HG03196 (cell line): ENCODE measurements around the gene C1orf74.

Source experiments
- ATAC-seq: cut with Tn5 transposase; IDR thresholded peaks from one replicate; pipeline ENCODE4 v1.9.1; 2021; ENCODE audit not compliant: unreplicated experiment

C1orf74 gene

GRCh38 chr1:209772126-209772525 lies 12.2 kb downstream of the C1orf74 start:
- ATAC-seq: no peak

DNA sequence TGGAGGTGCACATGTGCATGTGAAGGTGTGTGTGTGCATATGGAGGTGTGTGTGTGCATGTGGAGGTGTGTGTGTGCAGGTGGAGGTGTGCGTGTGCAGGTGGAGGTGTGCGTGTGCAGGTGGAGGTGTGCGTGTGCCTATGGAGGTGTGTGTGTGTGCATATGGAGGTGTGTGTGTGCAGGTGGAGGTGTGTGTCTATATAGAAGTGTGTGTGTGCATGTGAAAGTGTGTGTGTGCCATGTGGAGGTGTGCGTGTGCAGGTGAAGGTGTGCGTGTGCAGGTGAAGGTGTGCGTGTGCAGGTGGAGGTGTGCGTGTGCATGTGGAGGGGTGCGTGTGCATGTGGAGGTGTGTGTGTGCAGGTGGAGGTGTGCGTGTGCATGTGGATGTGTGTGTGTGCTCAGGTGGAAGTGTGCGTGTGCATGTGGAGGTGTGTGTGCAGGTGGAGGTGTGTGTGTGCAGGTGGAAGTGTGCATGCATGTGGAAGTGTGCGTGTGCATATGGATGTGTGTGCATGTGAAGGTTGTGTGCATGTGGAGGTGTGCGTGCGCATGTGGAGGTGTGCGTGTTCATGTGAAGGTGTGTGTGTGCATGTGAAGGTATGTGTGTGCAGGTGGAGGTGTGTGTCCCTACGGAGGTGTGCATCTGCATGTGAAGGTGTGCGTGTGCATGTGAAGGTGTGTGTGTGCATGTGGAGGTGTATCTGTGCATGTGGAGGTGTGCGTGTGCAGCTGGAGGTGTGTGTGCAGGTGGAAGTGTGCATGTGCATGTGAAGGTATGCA lies 13.5 kb downstream of the C1orf74 start:
- ATAC-seq: no peak

GRCh38 chr1:209769971-209770370 lies 14.4 kb downstream of the C1orf74 start:
- ATAC-seq: no peak

- ATAC-seq: peak; percentile 88
These were observed 15.0 kb downstream of the C1orf74 start for GRCh38 chr1:209769171-209769904.

GRCh38 chr1:209768354-209768774 lies 16.0 kb downstream of the C1orf74 start:
- ATAC-seq: peak; percentile 79

GRCh38 chr1:209767706-209768105 lies 16.7 kb downstream of the C1orf74 start:
- no peak for ATAC-seq

- no peak for ATAC-seq
These were observed 17.3 kb downstream of the C1orf74 start for GRCh38 chr1:209767096-209767495.

DNA sequence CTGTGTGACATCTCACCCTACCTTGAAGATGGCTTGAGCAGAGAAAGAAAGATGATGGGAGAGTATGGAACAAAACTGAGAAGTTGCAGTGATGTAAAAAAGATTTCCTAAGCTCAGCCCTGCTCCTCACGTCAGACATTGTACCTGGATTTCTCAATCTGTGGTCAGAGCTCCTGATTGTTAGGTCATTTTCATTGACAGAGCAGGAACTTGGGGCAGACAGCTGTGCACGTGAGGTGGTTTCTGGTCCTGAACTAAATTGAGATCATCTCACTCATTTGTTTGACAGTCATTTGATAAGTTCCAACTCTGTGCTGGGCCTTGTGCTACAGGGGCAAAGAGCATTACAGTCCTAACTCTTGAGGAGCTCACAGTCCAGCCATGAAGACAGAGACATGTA lies 18.3 kb downstream of the C1orf74 start:
- no peak for ATAC-seq

DNA sequence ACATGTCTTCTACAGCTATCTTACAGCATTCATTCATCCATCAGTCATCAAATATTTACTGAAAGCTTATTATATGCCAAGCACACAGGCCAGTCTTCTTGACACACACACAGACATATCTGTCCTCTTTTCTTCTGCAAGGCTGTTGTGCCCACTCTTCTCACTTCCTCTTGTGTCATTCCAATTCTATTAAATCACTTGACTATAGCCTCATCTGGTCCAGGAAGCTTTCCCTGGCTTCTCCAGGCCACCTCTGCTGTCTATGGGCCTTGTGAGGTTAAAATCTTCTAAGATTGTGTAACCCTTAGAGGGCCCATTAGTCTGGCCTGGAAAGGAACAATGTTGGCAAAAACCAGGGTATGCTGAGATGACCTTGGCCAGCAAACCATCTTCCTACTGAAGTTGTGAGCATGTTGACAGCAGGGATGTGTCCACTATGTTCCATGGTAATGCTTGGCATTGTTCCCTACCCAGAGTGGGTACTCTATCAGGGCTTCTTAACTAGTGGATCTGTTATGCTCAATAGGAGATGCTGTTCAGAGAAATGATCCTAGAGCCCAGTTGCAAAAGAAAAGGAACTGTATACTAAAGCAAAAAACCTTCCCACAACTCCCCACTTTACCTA lies 23.2 kb downstream of the C1orf74 start:
- ATAC-seq: no peak

DNA sequence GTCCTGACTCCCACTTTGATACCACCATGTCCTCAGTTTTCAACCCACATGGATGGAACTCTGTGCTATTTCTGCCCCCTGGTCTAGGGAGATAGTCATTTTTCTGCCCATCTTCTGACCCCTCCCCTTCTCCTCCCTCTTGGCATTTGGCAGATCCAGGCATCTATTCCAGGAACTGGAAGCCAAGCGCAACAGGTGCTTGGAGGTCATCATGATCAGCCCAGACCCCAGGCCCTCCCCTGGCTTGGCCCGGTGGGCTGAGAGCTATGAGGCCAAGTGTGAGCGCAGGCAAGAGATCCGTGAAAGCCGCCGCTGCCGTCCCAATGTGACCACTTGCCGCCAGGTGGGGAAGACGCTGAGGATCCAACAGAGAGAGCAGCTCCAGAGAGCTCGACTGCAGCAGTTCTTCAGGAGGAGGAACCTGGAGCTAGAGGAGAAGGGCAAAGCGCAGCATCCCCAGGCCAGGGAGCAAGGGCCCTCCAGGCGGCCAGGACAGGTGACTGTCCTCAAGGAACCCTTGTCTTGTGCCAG lies 24.5 kb downstream of the C1orf74 start:
- ATAC-seq: no peak

DNA sequence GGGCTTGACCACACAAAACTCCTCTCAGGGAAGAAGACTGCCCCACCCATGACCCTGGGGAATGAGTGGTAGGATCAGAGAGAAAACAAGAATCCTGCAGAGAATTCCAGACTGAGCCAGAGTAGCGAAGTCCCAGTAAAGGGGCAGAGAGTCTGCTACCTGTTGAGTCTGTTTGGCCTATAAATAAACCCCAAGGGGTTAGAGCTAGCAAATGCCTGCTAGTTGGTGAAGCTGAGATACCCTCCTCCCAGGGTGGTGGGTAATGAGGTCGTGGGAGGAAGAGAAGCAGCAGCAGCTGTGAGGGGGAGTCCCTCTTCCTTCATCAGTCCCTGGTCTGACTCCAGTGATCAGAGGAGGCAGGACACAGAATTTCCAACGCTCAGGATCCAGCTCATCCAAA lies 26.0 kb downstream of the C1orf74 start:
- no peak for ATAC-seq

- peak; percentile 24 for ATAC-seq
These were observed 27.5 kb downstream of the C1orf74 start for GRCh38 chr1:209756615-209757445.

- peak; percentile 75 for ATAC-seq
These were observed 28.3 kb downstream of the C1orf74 start, which contains the start of gene TRAF3IP3 for GRCh38 chr1:209755926-209756614. TSS of gene TRAF3IP3 (plus strand) at chr1:209756053. CDS start at chr1:209760040, 3,987 bp downstream.

DNA sequence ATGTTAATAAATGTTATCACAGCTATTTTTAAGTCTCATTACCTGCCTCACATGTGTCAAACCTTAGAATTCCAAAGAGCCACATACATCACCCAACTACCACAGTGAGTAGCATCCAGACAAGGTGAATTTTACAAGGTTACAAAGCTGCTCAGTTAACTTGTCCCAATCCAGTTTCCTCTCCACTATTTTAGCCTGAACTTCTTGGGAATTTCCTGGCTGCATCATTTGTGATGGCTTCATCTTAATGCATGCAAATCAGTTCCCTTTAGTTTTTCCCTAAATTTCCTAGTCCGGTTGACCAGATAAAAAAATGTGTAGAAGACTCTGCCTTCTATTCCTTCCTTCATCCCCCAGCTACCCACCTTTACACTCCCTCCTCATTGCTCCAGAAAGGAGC lies 29.1 kb downstream of the C1orf74 start:
- ATAC-seq: no peak

DNA sequence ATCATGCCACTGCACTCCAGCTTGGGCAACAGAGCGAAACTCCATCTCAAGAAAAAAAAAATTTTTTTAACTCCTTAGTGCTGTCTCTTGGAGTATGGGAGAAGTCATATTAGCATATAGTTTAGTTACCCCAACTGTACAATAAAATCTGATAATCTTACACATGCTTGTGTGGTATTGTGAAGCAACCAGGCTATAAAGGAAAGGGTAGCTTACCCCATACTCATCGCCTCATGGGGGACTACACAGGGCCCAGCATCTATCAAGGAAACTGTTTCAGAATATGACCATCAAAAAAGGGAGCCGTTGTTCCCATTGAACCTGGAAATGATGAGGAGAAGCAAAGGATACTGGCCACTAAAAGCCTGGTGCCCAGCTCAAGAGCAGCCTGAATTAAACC lies 31.5 kb downstream of the C1orf74 start:
- ATAC-seq: no peak

DNA sequence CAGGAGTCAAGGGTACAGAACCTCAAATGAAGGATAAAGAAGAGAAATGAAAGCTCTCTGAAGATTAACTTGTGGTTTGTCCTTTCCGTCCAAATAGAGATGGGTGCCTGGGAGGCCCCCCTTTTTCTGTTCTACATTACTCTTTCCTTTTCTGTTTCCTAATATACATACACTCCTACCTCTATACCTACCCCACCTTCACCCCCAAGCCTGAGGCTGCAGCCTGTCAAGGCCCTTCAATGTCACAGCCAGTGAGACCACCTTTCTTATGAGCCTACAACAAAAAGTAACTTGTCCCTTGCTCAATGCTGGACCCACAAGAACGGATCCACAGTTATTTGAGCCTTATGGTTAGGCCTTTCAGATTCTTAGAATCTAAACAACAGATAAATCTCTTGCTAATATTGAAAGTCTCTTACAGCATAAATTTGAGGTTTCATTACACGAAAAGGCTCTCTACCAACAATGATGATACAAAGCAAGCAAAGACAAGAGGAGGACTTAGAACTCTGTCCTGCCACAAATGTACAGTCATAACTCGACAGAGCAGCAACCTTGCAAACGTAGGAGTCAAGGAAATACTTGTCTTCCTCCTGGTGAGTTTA lies 32.6 kb downstream of the C1orf74 start:
- ATAC-seq: peak; percentile 46

DNA sequence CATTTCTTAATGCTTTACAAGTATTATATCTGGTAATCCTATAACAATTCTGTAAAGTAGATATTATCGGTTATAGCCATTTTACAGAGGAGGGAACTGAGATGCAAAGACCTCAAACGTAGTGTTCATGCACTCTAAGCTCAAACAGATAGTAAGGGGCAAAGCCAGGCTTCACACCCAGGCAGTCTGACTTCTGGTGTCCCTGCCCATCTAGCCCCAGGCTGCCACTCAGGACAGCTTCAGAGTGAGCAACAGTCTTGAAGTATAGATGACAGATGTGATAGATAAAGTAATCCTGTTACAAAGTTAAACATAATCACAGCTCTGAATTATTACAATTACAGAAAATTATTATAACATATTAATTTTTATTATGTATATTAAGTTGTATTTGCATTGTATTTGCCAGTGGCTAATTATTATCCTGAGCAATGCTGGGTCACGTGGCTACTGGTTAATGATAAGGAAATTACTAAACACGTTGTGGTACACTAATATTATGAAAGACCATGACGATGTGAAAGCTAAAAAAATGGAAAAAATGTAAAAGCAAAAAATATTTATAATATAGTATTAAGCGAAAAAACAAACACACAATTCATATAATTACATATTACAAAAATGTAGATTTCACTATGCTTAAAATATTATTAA lies 34.6 kb downstream of the C1orf74 start:
- no peak for ATAC-seq

GRCh38 chr1:209749205-209749604 lies 35.2 kb downstream of the C1orf74 start:
- no peak for ATAC-seq

DNA sequence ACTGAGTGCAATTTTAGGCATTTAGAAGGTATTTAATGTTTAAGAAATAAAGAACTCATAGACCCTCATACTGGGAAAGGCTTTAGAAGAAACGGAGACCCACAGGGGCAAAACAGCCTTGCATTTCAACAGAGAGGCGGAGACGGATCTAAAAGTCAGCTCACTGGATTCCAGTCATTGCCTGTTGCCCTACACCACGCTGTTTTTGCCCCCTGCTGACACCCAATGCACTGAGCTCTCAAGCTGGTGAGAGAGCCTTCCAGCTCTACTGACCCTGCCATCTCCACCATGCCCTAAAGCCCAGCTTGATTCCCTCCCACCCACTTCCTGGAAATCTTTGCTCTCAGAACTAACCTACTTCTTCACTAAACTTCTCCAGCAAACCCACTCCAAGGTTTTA lies 35.7 kb downstream of the C1orf74 start:
- no peak for ATAC-seq
